Nephron (organoid): Measurements from ENCODE around the gene CCNK.

ENCODE experiments used
- H3K27ac Mint-ChIP-seq, 3 experiments: 2 replicates each; pipeline ENCODE4 v1.8.0; 2020; ENCODE audit warnings: mixed read lengths in 3 of 3, mild to moderate bottlenecking in 2 of 3, moderate library complexity in 1 of 3
- H3K27me3 Mint-ChIP-seq: 2 replicates; pipeline ENCODE4 v1.8.0; 2021; ENCODE audit warnings: low read depth, mild to moderate bottlenecking, moderate library complexity, mixed read lengths
- H3K36me3 Mint-ChIP-seq: 2 replicates; pipeline ENCODE4 v1.8.0; 2020; ENCODE audit warnings: low read depth, mixed read lengths
- H3K4me1 Mint-ChIP-seq: 2 replicates; pipeline ENCODE4 v1.8.0; 2020; ENCODE audit warnings: mixed read lengths
- H3K4me3 Mint-ChIP-seq, 3 experiments: 2 replicates each; pipeline ENCODE4 v1.8.0; 2020; ENCODE audit warnings: mild to moderate bottlenecking in 3 of 3, mixed read lengths in 3 of 3, moderate library complexity in 2 of 3
- H3K9me3 Mint-ChIP-seq: 2 replicates; pipeline ENCODE4 v1.8.0; 2020; ENCODE audit warnings: mixed read lengths
- CTCF ChIP-seq, 3 experiments: fragments of 200-600 bp; sonication (generic); IDR thresholded peaks; one replicate each; pipeline ENCODE4 v1.5.0; 2021; ENCODE audit warnings: antibody characterized with exemption in 3 of 3; ENCODE audit not compliant: unreplicated experiment in 3 of 3

The CCNK gene

GRCh38 chr14:99522934-99523703 is 41.9 kb downstream of the CCNK start:
- TF ChIP-seq CTCF (IDR thresholded peaks at IDR 0.05; ENCODE audit: unreplicated experiment in 3 of 3): no peak
- Mint-ChIP-seq H3K9me3 (no peaks in the 10 kb centered on the region), H3K4me3 (peak overlapping the region in 2 of 3 experiments; percentile 16 to 29), H3K4me1 (peaks cover 39% of the 10 kb centered on the region), H3K36me3 (no peaks in the 10 kb centered on the region), H3K27me3 (no peaks in the 10 kb centered on the region), H3K27ac (peak overlapping the region; percentile 80 to 86 (median 83))

- no peaks in the 10 kb centered on the region for H3K9me3 Mint-ChIP-seq
- no peaks in the 10 kb centered on the region for H3K36me3 Mint-ChIP-seq
- no peak for TF ChIP-seq CTCF (IDR thresholded peaks at IDR 0.05; ENCODE audit: unreplicated experiment in 3 of 3)
- H3K27ac Mint-ChIP-seq: peak overlapping the region; percentile 80 to 86 (median 85)
- no peaks in the 10 kb centered on the region for H3K27me3 Mint-ChIP-seq
- H3K4me3 Mint-ChIP-seq: no peak overlapping the region
- H3K4me1 Mint-ChIP-seq: peaks cover 39% of the 10 kb centered on the region
Observed at GRCh38 chr14:99523704-99524055, 42.5 kb downstream of the CCNK start.

GRCh38 chr14:99524091-99524661 is 43.0 kb downstream of the CCNK start:
- Mint-ChIP-seq H3K4me1 (peaks cover 39% of the 10 kb centered on the region), H3K9me3 (no peaks in the 10 kb centered on the region), H3K36me3 (no peaks in the 10 kb centered on the region), H3K27me3 (no peaks in the 10 kb centered on the region), H3K27ac (peak overlapping the region; percentile 80 to 86 (median 85)), H3K4me3 (peak overlapping the region; percentile 50 to 65 (median 60))
- no peak for TF ChIP-seq CTCF (IDR thresholded peaks at IDR 0.05; ENCODE audit: unreplicated experiment in 3 of 3)

GRCh38 chr14:99524804-99525698 is 43.8 kb downstream of the CCNK start:
- H3K9me3 Mint-ChIP-seq: no peaks in the 10 kb centered on the region
- no peak overlapping the region for H3K4me3 Mint-ChIP-seq
- H3K36me3 Mint-ChIP-seq: no peaks in the 10 kb centered on the region
- H3K4me1 Mint-ChIP-seq: peaks cover 39% of the 10 kb centered on the region
- TF ChIP-seq CTCF (IDR thresholded peaks at IDR 0.05; ENCODE audit: unreplicated experiment in 3 of 3): no peak
- no peaks in the 10 kb centered on the region for H3K27me3 Mint-ChIP-seq
- peak overlapping the region; percentile 80 to 86 (median 85) for H3K27ac Mint-ChIP-seq

GRCh38 chr14:99525699-99526080 is 44.5 kb downstream of the CCNK start:
- Mint-ChIP-seq H3K9me3 (no peaks in the 10 kb centered on the region), H3K4me3 (no peak overlapping the region), H3K27me3 (no peaks in the 10 kb centered on the region), H3K36me3 (no peaks in the 10 kb centered on the region), H3K4me1 (peaks cover 45% of the 10 kb centered on the region), H3K27ac (no peak overlapping the region)
- TF ChIP-seq CTCF (IDR thresholded peaks at IDR 0.05; ENCODE audit: unreplicated experiment in 3 of 3): no peak
